GM12801 (cell line): ENCODE data around the gene SLC4A11.

Source experiments
- TF ChIP-seq, protein P1 (sequence below): IDR thresholded peaks from one replicate; pipeline ENCODE4 v1.5.1; 2011; ENCODE audit warnings: control low read depth; ENCODE audit not compliant: insufficient read length; ENCODE audit errors: extremely low read depth

SLC4A11 gene

DNA sequence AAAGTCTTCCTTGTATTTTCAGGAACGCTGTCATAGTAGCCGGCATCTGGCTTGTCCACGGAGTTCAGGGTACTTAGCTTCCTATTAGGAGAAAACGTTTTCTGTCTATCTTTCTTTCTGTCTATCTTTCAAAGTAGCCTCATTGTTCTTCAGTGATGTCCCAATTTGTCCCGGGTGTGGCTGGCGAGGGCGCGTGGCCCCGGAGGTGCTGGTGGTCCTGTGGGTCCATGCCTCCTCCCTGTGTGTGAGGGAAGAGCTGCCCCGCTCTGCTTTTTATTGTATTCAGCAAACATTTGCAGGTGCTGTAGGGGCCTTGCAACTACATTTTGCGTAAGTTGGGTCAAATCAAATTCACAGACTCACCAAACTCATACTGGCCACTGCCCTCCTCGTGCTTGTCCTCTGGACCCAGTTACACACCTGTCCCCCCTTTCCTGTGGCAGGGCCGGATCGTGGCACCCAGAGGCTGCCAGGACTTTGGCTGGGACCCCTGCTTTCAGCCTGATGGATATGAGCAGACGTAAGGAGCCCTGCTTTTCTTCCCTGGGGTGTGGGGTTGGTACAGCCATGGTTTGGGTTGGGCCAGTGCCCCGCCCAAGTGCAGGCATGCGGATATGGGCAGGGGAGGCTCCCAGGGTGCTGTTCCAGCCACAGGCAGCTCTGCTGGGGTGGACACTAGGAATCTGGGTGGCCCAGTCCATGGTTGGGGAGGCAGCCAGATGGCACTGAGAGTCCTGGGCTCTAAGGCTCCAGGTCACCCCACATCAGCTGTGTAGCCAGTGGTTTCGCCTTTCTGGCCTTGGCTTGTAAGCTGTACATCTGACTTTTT, 17.4 kb downstream of the SLC4A11 start:
- TF ChIP-seq, protein P1, sequence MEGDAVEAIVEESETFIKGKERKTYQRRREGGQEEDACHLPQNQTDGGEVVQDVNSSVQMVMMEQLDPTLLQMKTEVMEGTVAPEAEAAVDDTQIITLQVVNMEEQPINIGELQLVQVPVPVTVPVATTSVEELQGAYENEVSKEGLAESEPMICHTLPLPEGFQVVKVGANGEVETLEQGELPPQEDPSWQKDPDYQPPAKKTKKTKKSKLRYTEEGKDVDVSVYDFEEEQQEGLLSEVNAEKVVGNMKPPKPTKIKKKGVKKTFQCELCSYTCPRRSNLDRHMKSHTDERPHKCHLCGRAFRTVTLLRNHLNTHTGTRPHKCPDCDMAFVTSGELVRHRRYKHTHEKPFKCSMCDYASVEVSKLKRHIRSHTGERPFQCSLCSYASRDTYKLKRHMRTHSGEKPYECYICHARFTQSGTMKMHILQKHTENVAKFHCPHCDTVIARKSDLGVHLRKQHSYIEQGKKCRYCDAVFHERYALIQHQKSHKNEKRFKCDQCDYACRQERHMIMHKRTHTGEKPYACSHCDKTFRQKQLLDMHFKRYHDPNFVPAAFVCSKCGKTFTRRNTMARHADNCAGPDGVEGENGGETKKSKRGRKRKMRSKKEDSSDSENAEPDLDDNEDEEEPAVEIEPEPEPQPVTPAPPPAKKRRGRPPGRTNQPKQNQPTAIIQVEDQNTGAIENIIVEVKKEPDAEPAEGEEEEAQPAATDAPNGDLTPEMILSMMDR = no peak

DNA sequence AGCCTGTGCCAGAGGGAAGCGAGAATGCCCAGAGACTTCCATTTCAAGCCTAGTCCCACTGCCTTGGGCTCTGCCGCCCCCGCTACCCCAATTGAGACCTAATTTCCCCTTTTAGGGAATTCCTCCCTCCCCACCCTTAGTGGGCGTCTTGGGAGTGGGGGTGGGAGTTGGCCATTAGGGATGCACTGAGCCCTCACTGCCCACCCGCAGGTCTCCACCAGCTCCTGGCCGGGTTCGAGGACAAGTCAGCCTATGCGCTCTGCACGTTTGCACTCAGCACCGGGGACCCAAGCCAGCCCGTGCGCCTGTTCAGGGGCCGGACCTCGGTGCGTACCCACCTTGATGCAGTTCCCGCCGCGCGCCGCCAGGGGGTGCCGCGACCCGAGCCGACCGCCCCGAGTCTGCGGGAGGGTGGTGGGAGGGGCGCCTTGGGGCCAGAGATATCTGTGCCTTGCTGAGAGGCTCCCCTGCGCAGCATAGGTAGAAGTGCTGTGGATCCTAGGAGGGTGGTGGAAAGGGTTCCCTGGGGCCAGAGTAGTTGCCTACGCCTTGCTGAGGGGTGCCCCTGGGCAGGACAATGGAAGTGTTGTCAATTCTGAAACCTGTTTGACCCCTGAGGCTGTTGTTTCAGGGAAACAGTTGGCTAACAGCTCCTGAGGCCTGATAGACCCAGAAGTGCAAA, 20.5 kb downstream of the SLC4A11 start:
- TF ChIP-seq, protein P1 = no peak

DNA sequence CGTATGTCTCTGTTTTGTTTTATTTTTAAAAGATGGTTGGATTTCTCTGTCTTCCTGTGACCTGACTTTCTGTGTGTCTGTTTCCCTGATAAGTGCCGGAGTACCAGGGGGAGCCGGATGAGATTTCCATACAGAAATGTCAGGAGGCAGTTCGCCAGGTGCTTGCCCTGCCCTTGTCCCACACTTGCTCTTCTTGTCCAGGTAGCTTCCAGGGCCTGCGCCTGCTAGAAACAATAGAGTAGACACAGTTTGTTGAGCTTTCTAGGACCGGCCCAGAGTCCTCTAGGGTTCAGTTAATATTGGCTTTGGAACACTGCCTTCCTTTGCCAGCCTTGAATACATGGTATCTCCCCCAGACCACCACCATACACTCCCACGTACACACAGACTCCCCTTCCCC, 25.8 kb downstream of the SLC4A11 start:
- TF ChIP-seq, protein P1 = no peak

DNA sequence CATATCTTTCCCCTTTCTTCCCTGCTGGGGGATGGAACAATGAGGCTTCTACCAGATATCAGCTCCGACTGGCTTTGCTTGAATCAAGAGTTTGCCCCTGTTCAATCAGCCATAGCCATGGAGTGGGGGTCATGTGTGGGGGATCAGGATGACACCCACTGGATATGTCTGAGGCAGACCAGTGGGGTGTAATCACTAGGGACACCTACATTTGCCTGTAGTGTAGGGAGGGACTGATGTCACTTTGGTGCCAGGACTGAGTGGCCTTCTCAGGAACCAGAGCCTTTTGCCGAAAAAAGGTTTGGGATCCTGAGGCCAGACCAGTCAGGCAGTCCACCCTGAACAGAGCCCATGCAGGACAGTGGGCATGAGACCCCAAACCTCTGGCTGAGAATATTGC, 28.6 kb downstream of the SLC4A11 start:
- TF ChIP-seq, protein P1 = no peak

DNA sequence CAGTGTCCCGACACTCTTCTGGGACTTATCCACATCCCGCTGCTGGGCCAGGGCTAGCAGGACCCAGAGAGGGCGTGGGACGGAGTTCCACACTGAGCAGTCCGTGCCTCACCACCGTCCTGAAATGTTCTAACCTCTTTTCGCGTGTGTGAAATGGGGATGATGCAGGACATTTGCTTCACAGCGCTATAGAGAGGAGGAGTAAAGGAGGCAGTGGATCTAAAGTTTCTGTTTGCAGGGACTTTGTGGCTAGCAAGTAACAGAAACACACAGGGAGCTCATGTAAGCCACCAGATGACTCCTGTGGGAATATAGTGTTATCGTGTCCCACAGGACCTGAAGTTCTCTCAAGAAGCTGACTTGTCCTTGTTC, 29.1 kb downstream of the SLC4A11 start:
- TF ChIP-seq, protein P1 = no peak

DNA sequence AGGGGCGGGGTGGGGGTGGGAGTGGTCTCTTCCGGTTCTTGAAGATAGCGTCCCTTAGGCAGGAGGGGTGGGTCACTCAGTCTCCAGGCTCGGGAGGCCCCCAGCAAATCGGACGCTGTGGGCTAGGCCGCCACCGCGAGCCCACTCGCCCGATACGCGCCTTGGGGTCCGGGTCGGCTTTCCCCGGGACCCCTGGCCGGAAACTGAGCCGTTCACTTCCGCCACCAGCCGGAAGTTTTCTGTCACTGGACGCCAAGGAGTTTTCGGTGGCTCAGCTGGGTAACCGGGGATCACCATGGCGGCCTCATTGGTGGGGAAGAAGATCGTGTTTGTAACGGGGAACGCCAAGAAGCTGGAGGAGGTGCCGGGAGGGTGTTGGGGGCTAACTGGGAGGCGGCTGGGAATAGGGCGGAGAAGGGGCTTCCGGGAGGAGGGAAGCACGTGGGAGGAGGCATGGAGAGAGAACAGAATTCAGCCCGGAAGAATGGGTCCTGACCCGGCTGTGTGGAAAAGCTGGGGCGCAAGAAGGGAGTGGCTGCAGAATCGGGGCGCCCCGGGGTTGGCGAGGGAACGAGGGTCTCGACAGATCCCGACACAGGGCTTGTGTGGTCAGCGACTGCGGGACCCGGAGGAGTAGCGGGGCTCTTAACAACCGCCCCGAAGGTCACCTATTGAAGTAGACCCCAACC, 29.6 kb downstream of the SLC4A11 start, which contains the start of gene ITPA:
ITPA (plus strand) TSS at position 242 of the 689 bp plus-strand sequence; CDS start at position 296, 54 bp downstream.
- TF ChIP-seq, protein P1 = no peak

DNA sequence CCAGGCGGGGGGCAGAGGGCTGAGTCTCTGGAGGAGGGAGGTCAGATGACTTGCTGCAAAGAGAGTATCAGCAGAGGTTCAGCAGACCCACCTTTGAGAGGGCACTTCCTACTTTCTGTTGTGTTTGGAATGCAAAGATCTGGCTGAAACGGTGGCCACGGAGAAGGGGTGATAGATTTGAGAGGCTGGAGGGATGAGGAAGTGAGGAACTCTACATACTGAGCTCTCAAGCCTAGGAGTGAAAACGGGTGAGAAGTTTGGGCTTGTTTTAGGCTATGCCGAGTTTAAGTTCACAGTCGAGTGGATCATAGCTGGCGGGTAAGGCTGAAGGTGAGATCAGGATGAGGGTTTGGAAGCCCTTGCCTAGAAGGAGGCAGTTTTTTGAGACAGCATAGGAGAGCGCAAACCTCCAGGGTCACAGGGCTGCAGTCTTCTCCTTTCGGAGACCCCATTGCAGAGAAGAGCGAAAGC, 30.2 kb downstream of the SLC4A11 start:
- TF ChIP-seq, protein P1 = no peak
